HepG2 (cell line): ENCODE measurements around the gene CTDNEP1. TPM values are rescaled to one million over a fixed set of nuclear protein-coding genes. Genes with fewer than 3 reads are reported as not detected.

ENCODE experiments used
- FOXC1 ChIP-seq: sonication (generic); formaldehyde crosslinking; IDR thresholded peaks from 2 replicates; pipeline ENCODE4 v1.8.0; 2022; ENCODE audit warnings: mild to moderate bottlenecking, missing genetic modification reagents, borderline replicate concordance
- GATAD2A ChIP-seq: IDR thresholded peaks from 2 replicates; pipeline ENCODE4 v1.6.1; 2016
- HIVEP1 ChIP-seq: sonication (generic); formaldehyde crosslinking; IDR thresholded peaks from 2 replicates; pipeline ENCODE4 v1.4.0; 2020; ENCODE audit warnings: mild to moderate bottlenecking, missing genetic modification reagents
- HMGA1 ChIP-seq: sonication (generic); formaldehyde crosslinking; conservative IDR thresholded peaks from 2 replicates; pipeline ENCODE4 v1.4.0; 2020; ENCODE audit warnings: missing genetic modification reagents
- KAT7 ChIP-seq: IDR thresholded peaks from 2 replicates; pipeline ENCODE4 v1.6.1; 2018; ENCODE audit warnings: borderline replicate concordance, missing compliant biosample characterization
- KDM5B ChIP-seq: sonication (generic); formaldehyde crosslinking; IDR thresholded peaks from 2 replicates; pipeline ENCODE4 v1.4.0; 2020; ENCODE audit warnings: missing genetic modification reagents, mild to moderate bottlenecking, borderline replicate concordance
- MAF1 ChIP-seq: sonication (generic); formaldehyde crosslinking; IDR thresholded peaks from 2 replicates; pipeline ENCODE4 v1.5.0; 2020; ENCODE audit warnings: missing genetic modification reagents, borderline replicate concordance
- MED1 ChIP-seq: sonication (generic); formaldehyde crosslinking; IDR thresholded peaks from 2 replicates; pipeline ENCODE4 v1.4.0; 2020; ENCODE audit warnings: missing genetic modification reagents
- NFATC3 ChIP-seq: sonication (generic); formaldehyde crosslinking; IDR thresholded peaks from 2 replicates; pipeline ENCODE4 v1.5.1; 2020; ENCODE audit warnings: mild to moderate bottlenecking, missing genetic modification reagents
- NR3C1 ChIP-seq: sonication (generic); formaldehyde crosslinking; IDR thresholded peaks from 2 replicates; pipeline ENCODE4 v1.4.0; 2020; ENCODE audit warnings: missing genetic modification reagents
- POLR2AphosphoS2 ChIP-seq: IDR thresholded peaks from 2 replicates; pipeline ENCODE4 v1.6.1; 2011; ENCODE audit warnings: low read depth, low read length, improper control_type of control experiment
- PRMT3 ChIP-seq: sonication (generic); formaldehyde crosslinking; IDR thresholded peaks from 2 replicates; pipeline ENCODE4 v1.8.1; 2022; ENCODE audit warnings: low read depth, mild to moderate bottlenecking, moderate library complexity, missing genetic modification reagents, borderline replicate concordance
- TOPORS ChIP-seq: sonication (generic); formaldehyde crosslinking; IDR thresholded peaks from 2 replicates; pipeline ENCODE4 v1.8.0; 2023; ENCODE audit warnings: mild to moderate bottlenecking, missing genetic modification reagents
- YEATS2 ChIP-seq: sonication (generic); formaldehyde crosslinking; IDR thresholded peaks from 2 replicates; pipeline ENCODE4 v1.4.0; 2020; ENCODE audit warnings: missing genetic modification reagents, borderline replicate concordance
- ZNF253 ChIP-seq: sonication (generic); formaldehyde crosslinking; IDR thresholded peaks from 2 replicates; pipeline ENCODE4 v1.8.0; 2022; ENCODE audit warnings: mild to moderate bottlenecking, missing genetic modification reagents, borderline replicate concordance
- ZNF317 ChIP-seq: sonication (generic); formaldehyde crosslinking; IDR thresholded peaks from 2 replicates; pipeline ENCODE4 v1.5.0; 2020; ENCODE audit warnings: mild to moderate bottlenecking, missing genetic modification reagents
- ZNF605 ChIP-seq: sonication (generic); formaldehyde crosslinking; IDR thresholded peaks from 2 replicates; pipeline ENCODE4 v1.8.0; 2022; ENCODE audit warnings: mild to moderate bottlenecking, missing genetic modification reagents
- ZNF652 ChIP-seq: IDR thresholded peaks from 2 replicates; pipeline ENCODE4 v1.6.1; 2016; ENCODE audit warnings: low read depth, borderline replicate concordance
- ZNF746 ChIP-seq: sonication (generic); formaldehyde crosslinking; IDR thresholded peaks from 2 replicates; pipeline ENCODE4 v1.8.0; 2022; ENCODE audit warnings: mild to moderate bottlenecking, missing genetic modification reagents
- ZNF766 ChIP-seq: sonication (generic); formaldehyde crosslinking; IDR thresholded peaks from 2 replicates; pipeline ENCODE4 v1.5.0; 2020; ENCODE audit warnings: missing genetic modification reagents, borderline replicate concordance
- polyA plus RNA-seq, 8 experiments: library from polyadenylated mRNA; depleted of rRNA in 3 of 8; stranded (reverse) in 7 of 8; unstranded in 1 of 8; fragments of >200 nt; fragmentation: Illumina TruSeq in 4 of 8; extraction: Trizol in 4 of 8; gene quantifications; 2 replicates each; pipeline versions ENCODE4 v1.2.1 to v1.2.3, GENCODE V29; 2011 to 2016; ENCODE audit warnings: low read depth in 4 of 8, missing spikeins in 1 of 8, mixed read lengths in 1 of 8; ENCODE audit not compliant: insufficient read depth in 1 of 8
- total RNA-seq, 5 experiments: library from RNA; depleted of rRNA; stranded (reverse); fragments of >200 nt; fragmentation: Illumina TruSeq; extraction: Trizol; gene quantifications; 2 replicates each; pipeline ENCODE4 v1.2.3, GENCODE V29; 2016; ENCODE audit warnings: low read depth in 1 of 5
- TF ChIP-seq, protein P1 (sequence below): IDR thresholded peaks from 2 replicates; pipeline ENCODE4 v1.6.1; 2016; ENCODE audit warnings: missing compliant biosample characterization, missing genetic modification reagents, borderline replicate concordance
- TF ChIP-seq, protein P2 (sequence below): sonication (generic); formaldehyde crosslinking; IDR thresholded peaks from 2 replicates; pipeline ENCODE4 v1.4.0; 2020; ENCODE audit warnings: missing genetic modification reagents, borderline replicate concordance
- TF ChIP-seq, protein P3 (sequence below): sonication (generic); formaldehyde crosslinking; conservative IDR thresholded peaks from 2 replicates; pipeline ENCODE4 v1.8.0; 2022; ENCODE audit warnings: mild to moderate bottlenecking, moderate library complexity, missing genetic modification reagents
- TF ChIP-seq, protein P4 (sequence below): sonication (generic); formaldehyde crosslinking; IDR thresholded peaks from 2 replicates; pipeline ENCODE4 v1.8.0; 2022; ENCODE audit warnings: mild to moderate bottlenecking, missing genetic modification reagents; ENCODE audit not compliant: insufficient replicate concordance

CTDNEP1 gene
- total and polyA plus RNA-seq, 2 of the 13 experiments (the other 11 are each of a cell fraction or from before 2014, with no cell fraction given): 19.8 to 118 TPM

DNA sequence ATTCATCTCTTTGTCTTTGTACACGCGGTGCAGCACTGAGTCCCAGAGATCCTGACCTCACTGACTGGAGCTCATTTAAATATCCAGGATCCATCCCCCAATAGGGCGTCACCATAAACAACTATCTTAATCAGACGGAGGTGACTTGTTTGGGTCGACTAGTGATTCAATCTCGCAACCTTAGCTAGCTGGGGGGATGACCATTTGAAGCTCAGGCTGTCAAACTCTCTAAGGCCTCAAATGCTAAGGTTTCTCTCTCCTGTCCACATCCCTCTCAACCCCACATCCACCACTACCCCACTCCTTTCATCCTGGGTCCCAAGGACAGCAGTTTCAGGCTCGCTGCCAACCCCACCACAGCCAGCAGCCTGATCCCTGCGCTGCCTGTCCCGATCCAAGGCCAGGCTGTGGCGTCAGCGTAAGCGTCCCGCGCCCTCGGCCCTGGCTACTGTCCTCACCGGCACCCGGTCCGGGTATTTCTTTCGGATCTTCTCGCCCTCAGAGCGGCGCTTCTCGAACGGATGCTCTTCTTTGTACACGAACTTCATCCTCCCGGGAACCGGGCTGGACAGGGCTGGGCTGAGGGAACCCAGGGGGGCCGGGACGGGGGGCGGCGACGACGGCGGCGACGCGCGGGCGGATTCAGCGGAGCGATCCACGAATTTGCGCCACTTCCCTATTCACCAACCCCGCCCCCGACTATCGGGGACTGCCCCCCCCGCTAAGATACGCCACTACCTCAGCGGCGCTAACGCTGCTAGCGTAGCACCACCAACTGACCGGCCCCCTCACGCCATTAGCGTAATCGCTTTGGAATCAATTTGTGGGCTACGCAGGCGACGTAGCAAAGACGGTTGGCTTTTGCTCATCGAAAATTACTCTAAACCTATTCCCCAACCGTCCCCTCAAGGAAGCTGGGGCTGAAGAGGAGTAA is 9.5 kb downstream of the CTDNEP1 start, which contains the start of gene GABARAP (continued):
- TF ChIP-seq, protein P1, sequence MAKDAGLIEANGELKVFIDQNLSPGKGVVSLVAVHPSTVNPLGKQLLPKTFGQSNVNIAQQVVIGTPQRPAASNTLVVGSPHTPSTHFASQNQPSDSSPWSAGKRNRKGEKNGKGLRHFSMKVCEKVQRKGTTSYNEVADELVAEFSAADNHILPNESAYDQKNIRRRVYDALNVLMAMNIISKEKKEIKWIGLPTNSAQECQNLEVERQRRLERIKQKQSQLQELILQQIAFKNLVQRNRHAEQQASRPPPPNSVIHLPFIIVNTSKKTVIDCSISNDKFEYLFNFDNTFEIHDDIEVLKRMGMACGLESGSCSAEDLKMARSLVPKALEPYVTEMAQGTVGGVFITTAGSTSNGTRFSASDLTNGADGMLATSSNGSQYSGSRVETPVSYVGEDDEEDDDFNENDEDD (CRISPR knock-in tag): peak; percentile 35; the same call in 1 of the 2 replicates
- peak; percentile 34 for TF ChIP-seq TOPORS (CRISPR knock-in tag)
- peak; percentile 76; the same call in 1 of the 2 replicates for TF ChIP-seq YEATS2 (CRISPR knock-in tag)
- no peak for TF ChIP-seq ZNF253 (CRISPR knock-in tag)
- TF ChIP-seq MAF1 (CRISPR knock-in tag): no peak
- no peak for TF ChIP-seq NFATC3 (CRISPR knock-in tag)
- no peak; the same call in 1 of the 2 replicates for TF ChIP-seq POLR2AphosphoS2
- no peak for TF ChIP-seq KAT7 (CRISPR knock-in tag)
- TF ChIP-seq KDM5B (CRISPR knock-in tag): 0 out of 2 replicates have a peak, but pooled peaks have one; percentile 40
- TF ChIP-seq MED1: no peak
- TF ChIP-seq, protein P2, sequence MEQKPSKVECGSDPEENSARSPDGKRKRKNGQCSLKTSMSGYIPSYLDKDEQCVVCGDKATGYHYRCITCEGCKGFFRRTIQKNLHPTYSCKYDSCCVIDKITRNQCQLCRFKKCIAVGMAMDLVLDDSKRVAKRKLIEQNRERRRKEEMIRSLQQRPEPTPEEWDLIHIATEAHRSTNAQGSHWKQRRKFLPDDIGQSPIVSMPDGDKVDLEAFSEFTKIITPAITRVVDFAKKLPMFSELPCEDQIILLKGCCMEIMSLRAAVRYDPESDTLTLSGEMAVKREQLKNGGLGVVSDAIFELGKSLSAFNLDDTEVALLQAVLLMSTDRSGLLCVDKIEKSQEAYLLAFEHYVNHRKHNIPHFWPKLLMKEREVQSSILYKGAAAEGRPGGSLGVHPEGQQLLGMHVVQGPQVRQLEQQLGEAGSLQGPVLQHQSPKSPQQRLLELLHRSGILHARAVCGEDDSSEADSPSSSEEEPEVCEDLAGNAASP (CRISPR knock-in tag): 0 out of 2 replicates have a peak, but pooled peaks have one; percentile 12
- TF ChIP-seq ZNF746 (CRISPR knock-in tag): 0 out of 2 replicates have a peak, but pooled peaks have one; percentile 29
- peak; percentile 59; the same call in 1 of the 2 replicates for TF ChIP-seq ZNF317 (CRISPR knock-in tag)
- no peak for TF ChIP-seq ZNF766 (CRISPR knock-in tag)
- TF ChIP-seq NR3C1 (CRISPR knock-in tag): no peak
- peak; percentile 35; the same call in 1 of the 2 replicates for TF ChIP-seq HIVEP1
- no peak for TF ChIP-seq HMGA1 (CRISPR knock-in tag)
- TF ChIP-seq, protein P3, sequence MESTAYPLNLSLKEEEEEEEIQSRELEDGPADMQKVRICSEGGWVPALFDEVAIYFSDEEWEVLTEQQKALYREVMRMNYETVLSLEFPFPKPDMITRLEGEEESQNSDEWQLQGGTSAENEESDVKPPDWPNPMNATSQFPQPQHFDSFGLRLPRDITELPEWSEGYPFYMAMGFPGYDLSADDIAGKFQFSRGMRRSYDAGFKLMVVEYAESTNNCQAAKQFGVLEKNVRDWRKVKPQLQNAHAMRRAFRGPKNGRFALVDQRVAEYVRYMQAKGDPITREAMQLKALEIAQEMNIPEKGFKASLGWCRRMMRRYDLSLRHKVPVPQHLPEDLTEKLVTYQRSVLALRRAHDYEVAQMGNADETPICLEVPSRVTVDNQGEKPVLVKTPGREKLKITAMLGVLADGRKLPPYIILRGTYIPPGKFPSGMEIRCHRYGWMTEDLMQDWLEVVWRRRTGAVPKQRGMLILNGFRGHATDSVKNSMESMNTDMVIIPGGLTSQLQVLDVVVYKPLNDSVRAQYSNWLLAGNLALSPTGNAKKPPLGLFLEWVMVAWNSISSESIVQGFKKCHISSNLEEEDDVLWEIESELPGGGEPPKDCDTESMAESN (CRISPR knock-in tag): peak; percentile 88
- no peak for TF ChIP-seq PRMT3
- TF ChIP-seq ZNF652: no peak
- peak; percentile 31 for TF ChIP-seq GATAD2A (CRISPR knock-in tag)
- TF ChIP-seq ZNF605 (CRISPR knock-in tag): no peak; the same call in 1 of the 2 replicates
- TF ChIP-seq, protein P4, sequence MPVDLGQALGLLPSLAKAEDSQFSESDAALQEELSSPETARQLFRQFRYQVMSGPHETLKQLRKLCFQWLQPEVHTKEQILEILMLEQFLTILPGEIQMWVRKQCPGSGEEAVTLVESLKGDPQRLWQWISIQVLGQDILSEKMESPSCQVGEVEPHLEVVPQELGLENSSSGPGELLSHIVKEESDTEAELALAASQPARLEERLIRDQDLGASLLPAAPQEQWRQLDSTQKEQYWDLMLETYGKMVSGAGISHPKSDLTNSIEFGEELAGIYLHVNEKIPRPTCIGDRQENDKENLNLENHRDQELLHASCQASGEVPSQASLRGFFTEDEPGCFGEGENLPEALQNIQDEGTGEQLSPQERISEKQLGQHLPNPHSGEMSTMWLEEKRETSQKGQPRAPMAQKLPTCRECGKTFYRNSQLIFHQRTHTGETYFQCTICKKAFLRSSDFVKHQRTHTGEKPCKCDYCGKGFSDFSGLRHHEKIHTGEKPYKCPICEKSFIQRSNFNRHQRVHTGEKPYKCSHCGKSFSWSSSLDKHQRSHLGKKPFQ (CRISPR knock-in tag): peak; percentile 13
- no peak for TF ChIP-seq FOXC1 (CRISPR knock-in tag)
